LNCAP (cell line): Measurements from ENCODE around the gene SLC22A23.

Source experiments
- TF ChIP-seq, protein P1 (sequence below): fragments of 450-650 bp; IDR thresholded peaks from 2 replicates; pipeline ENCODE4 v1.5.1; 2017; ENCODE audit warnings: mild to moderate bottlenecking

Gene SLC22A23

DNA sequence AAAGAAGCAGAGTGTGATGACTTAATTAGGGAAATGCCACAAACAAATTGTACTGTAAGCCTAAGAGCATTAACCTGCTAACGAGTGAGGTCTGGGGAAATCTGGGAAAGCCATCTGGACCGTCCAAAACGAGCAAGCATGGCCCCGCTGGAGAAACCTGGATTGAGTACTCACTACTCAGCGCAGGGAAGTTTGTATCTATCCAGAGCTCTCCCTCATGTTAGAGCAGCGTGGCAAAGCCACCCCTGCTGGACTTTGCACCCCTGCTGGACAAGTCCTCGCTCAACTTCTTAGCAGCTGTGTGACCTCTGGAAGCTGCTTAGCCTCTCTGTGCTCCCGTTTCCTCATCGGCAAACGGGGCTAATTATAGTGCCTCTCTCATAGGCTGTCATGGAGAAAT, 160.8 kb downstream of the SLC22A23 start:
- TF ChIP-seq, protein P1, sequence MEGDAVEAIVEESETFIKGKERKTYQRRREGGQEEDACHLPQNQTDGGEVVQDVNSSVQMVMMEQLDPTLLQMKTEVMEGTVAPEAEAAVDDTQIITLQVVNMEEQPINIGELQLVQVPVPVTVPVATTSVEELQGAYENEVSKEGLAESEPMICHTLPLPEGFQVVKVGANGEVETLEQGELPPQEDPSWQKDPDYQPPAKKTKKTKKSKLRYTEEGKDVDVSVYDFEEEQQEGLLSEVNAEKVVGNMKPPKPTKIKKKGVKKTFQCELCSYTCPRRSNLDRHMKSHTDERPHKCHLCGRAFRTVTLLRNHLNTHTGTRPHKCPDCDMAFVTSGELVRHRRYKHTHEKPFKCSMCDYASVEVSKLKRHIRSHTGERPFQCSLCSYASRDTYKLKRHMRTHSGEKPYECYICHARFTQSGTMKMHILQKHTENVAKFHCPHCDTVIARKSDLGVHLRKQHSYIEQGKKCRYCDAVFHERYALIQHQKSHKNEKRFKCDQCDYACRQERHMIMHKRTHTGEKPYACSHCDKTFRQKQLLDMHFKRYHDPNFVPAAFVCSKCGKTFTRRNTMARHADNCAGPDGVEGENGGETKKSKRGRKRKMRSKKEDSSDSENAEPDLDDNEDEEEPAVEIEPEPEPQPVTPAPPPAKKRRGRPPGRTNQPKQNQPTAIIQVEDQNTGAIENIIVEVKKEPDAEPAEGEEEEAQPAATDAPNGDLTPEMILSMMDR, result no peak

DNA sequence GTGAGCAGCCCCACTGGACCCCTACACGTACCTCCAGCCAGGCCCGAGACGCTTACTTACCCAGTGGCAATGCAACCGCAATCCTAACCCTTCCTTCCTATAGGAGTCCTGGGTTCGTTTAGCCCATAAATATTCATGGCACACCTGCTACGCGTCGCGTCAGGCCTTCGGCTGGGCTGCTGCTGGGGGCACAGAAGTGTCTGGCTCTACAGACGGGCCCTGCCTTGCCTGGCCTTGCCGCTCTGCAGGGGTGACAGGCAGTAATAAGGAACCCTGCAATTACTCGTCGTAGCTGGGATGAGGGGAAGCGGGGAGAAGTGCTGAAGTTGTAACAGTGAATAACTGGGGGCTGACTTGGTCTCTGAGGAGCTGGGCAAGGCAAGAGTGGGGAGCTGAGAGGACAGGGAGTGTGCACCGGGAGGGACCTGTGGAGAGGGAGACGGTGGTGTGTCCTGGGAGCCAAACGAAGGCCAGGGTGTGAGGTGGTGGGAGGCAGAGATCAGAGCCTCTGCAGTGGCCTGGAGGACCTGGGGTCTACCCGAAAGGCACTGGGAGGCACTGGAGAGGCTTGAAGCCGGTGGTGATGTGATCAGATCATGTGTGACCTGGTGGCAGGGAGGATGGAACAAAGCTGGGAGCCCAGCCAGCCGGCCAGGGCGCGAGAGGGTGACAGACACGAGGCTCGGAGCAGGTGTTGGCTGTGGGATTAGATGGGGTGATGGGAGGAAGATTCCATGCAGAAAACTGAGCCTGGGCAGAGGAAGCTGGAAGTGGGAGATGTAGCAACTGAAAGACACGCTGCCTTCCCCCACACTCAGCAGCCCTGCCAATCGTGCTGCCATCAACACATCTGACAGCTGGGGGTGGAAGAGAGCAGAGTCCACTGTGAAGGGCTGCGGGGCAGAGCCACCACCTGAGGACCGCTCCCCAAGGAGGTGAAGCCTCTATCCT, 161.7 kb downstream of the SLC22A23 start:
- TF ChIP-seq, protein P1, result no peak

DNA sequence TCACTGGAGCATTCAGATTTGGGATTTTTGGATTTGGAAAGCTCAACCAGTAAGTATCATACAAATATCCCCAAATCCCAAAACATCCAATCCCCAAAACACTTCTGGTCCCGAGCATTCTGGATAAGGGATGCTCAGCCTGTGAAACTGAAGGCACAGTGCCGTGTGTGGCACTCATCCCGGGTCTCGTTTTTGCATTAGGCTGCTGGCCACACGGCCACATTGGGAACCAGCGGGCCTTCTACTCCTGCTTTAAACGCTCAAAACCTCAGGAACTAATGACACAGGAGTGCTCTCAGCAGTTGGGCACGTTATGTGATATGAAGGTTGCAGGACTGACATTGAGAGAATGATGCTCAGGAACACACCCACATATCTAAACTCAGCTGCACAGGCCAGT, 162.5 kb downstream of the SLC22A23 start:
- TF ChIP-seq, protein P1, result no peak

DNA sequence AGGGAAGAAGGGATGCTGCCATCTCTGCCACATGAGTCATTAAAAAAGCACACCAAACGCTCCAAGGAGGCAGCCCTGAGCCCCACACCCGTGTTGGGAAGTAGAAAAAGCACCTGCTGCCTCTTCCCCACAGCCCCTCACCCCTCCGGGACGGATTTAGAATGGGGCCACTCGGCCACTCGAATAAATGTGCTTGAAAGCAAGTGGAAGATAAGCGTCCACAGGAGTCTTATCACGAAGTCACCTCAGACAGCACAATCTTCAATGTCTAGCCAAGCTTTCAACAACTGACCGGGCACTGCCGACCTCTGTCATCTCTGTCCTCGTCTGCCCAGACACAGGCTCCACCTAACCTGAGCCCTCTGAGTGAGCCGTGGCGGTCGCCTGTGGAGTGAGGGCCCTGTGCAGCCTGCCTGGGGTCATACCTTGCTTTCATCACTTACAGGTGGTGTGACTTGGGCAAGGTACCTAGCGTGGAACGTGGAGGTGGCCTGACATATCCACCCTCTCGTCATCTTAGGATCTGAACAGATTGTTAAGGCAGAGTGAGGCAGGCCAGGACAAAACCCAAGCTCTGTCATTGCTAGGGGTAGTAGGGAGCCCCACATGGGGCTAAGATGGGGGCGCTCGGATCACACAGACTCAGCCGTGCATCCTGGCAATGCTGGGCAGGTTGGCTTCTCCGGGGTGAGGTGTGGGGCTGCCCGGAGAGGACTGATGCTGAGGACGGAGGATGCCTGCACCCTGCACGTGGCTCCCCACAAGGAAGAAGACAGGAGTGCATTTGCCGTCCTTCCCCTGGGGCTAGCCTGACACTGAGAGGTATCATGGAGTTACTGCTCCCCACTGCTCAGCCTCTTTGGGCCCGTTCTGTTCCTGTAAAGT, 163.3 kb downstream of the SLC22A23 start:
- TF ChIP-seq, protein P1, result no peak

DNA sequence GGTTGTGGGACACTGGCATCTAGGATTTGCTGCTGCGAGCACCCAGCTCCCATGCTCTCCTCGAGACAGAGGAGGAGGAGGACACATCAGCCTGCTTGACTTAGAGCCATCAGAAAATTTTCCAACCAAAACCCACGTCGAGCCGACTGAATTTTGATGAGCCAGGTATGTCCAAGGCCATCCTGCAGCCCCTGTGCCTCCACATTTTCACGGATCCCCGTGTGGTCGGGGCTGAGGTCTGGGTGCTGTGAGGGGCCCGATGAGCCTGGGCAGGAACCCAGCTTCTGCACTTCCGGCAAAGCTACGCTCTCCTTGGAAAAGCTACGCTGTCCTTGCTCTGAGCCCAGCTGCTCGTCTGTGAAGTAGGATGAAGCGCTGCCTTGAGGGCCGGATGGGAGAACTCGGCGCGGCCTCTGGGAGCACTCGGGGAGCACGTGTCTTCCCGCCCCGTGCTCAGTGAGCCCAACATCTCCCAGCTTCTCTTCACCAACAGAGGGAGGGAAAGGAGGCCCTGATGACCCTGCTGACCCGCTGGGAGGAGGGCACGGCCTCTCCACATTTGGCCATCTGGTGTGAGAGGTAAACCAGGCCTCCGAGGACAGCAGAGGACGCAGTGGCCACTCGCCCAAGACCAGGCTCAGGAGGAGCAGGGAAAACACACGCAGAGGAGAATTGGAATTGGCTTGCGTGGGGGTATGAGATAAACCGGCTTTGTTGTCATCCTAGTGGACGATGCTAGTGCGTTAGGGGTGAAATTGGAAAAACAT, 164.2 kb downstream of the SLC22A23 start:
- TF ChIP-seq, protein P1, result no peak

DNA sequence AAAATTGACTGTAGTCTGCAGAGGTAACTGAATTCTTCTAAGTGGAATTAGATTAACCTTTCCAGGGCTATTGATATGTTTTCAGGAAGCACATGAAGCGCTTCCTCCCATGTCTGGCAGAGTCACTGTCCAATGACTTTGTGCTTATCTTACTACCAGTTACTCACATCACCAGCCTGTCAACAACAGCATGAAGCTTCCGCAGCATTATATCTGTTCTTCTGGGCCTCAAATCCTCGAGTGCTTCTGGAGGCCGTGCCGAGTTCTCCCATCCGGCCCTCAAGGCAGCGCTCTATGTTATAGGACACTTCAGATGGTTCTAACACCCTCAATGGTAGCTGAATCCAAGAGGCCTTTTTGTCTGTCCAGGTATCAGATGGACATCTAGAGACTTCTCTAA, 164.9 kb downstream of the SLC22A23 start:
- TF ChIP-seq, protein P1, result no peak

DNA sequence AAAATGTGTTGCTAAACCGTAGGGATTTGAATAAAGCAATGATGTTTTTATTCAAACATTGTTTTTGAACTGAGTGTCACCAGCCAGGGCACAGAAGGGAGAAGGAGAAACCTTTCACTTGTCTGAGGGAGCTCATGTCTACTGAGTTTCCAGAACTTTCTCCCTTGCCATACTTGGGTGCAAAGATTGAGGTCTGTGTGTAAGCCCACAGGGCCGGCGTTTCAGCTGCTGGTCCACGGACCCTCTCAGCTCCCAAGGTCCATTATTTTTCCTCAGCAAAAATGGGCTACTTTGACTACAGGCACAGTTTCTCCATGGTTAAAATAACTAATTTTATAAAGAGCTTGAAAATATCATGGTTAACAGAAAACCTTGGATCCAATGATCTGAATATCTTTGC, 165.5 kb downstream of the SLC22A23 start:
- TF ChIP-seq, protein P1, result no peak
